HepG2 (cell line): Measurements from ENCODE around the gene ARL9. TPM values are rescaled to one million over a fixed set of nuclear protein-coding genes. Genes with fewer than 3 reads are reported as not detected.

Experiments used
- CENPT ChIP-seq: sonication (generic); formaldehyde crosslinking; IDR thresholded peaks from 2 replicates; pipeline ENCODE4 v1.8.0; 2022; ENCODE audit warnings: low read depth, mild to moderate bottlenecking, moderate library complexity, missing genetic modification reagents
- GABPB1 ChIP-seq: IDR thresholded peaks from 2 replicates; pipeline ENCODE4 v1.6.1; 2016; ENCODE audit warnings: mild to moderate bottlenecking, missing genetic modification reagents, moderate library complexity, missing compliant biosample characterization
- HNF1B ChIP-seq: sonication (generic); formaldehyde crosslinking; IDR thresholded peaks from 2 replicates; pipeline ENCODE4 v1.5.1; 2020; ENCODE audit warnings: mild to moderate bottlenecking, moderate library complexity, missing genetic modification reagents
- HNF4G ChIP-seq, 2 experiments: sonication (generic) in 1 of 2; formaldehyde crosslinking in 1 of 2; IDR thresholded peaks; 2 replicates each; pipeline versions ENCODE4 v1.4.0 to v1.6.1; 2011 to 2020; ENCODE audit warnings: borderline replicate concordance in 2 of 2, low read depth in 2 of 2, mild to moderate bottlenecking in 2 of 2, low read length in 1 of 2, missing genetic modification reagents in 1 of 2, moderate library complexity in 1 of 2
- MIXL1 ChIP-seq: IDR thresholded peaks from 2 replicates; pipeline ENCODE4 v1.6.1; 2016
- MXD1 ChIP-seq: sonication (generic); formaldehyde crosslinking; IDR thresholded peaks from 2 replicates; pipeline ENCODE4 v1.4.0; 2020; ENCODE audit warnings: mild to moderate bottlenecking, missing genetic modification reagents
- NFYC ChIP-seq: IDR thresholded peaks from 2 replicates; pipeline ENCODE4 v1.6.1; 2016; ENCODE audit warnings: missing genetic modification reagents, missing compliant biosample characterization
- POLR2AphosphoS2 ChIP-seq: IDR thresholded peaks from 2 replicates; pipeline ENCODE4 v1.6.1; 2011; ENCODE audit warnings: low read depth, low read length, improper control_type of control experiment
- RCOR2 ChIP-seq: IDR thresholded peaks from 2 replicates; pipeline ENCODE4 v1.6.1; 2016; ENCODE audit warnings: missing biosample characterization, missing genetic modification reagents
- ZKSCAN1 ChIP-seq: fragments of 150-350 bp; IDR thresholded peaks from 2 replicates; pipeline ENCODE4 v1.6.1; 2014; ENCODE audit warnings: low read length
- ZMAT3 ChIP-seq: sonication (generic); formaldehyde crosslinking; conservative IDR thresholded peaks from 2 replicates; pipeline ENCODE4 v1.7.0; 2021; ENCODE audit warnings: missing genetic modification reagents
- ZNF136 ChIP-seq: sonication (generic); formaldehyde crosslinking; IDR thresholded peaks from 2 replicates; pipeline ENCODE4 v1.8.1; 2022; ENCODE audit warnings: low read depth, mild to moderate bottlenecking, moderate library complexity, missing genetic modification reagents
- ZNF205 ChIP-seq: IDR thresholded peaks from 2 replicates; pipeline ENCODE4 v1.6.1; 2018; ENCODE audit warnings: missing biosample characterization, missing genetic modification reagents
- ZNF512B ChIP-seq: sonication (generic); formaldehyde crosslinking; IDR thresholded peaks from 2 replicates; pipeline ENCODE4 v1.5.1; 2020; ENCODE audit warnings: missing genetic modification reagents, mild to moderate bottlenecking, borderline replicate concordance
- ZNF549 ChIP-seq: sonication (generic); formaldehyde crosslinking; IDR thresholded peaks from 2 replicates; pipeline ENCODE4 v1.5.0; 2020; ENCODE audit warnings: missing genetic modification reagents
- ZNF619 ChIP-seq: sonication (generic); formaldehyde crosslinking; IDR thresholded peaks from 2 replicates; pipeline ENCODE4 v1.4.0; 2020; ENCODE audit warnings: mild to moderate bottlenecking, missing genetic modification reagents
- ZNF670 ChIP-seq: sonication (generic); formaldehyde crosslinking; IDR thresholded peaks from 2 replicates; pipeline ENCODE4 v1.8.0; 2022; ENCODE audit warnings: mild to moderate bottlenecking, missing genetic modification reagents, borderline replicate concordance
- ZNF713 ChIP-seq: sonication (generic); formaldehyde crosslinking; IDR thresholded peaks from 2 replicates; pipeline ENCODE4 v1.4.0; 2020; ENCODE audit warnings: mild to moderate bottlenecking, missing genetic modification reagents
- ZZZ3 ChIP-seq: sonication (generic); formaldehyde crosslinking; IDR thresholded peaks from 2 replicates; pipeline ENCODE4 v1.4.0; 2020; ENCODE audit warnings: missing genetic modification reagents, mild to moderate bottlenecking, borderline replicate concordance
- polyA plus RNA-seq, 8 experiments: library from polyadenylated mRNA; depleted of rRNA in 3 of 8; stranded (reverse) in 7 of 8; unstranded in 1 of 8; fragments of >200 nt; fragmentation: Illumina TruSeq in 4 of 8; extraction: Trizol in 4 of 8; gene quantifications; 2 replicates each; pipeline versions ENCODE4 v1.2.1 to v1.2.3, GENCODE V29; 2011 to 2016; ENCODE audit warnings: low read depth in 4 of 8, missing spikeins in 1 of 8, mixed read lengths in 1 of 8; ENCODE audit not compliant: insufficient read depth in 1 of 8
- total RNA-seq, 5 experiments: library from RNA; depleted of rRNA; stranded (reverse); fragments of >200 nt; fragmentation: Illumina TruSeq; extraction: Trizol; gene quantifications; 2 replicates each; pipeline ENCODE4 v1.2.3, GENCODE V29; 2016; ENCODE audit warnings: low read depth in 1 of 5
- TF ChIP-seq, protein P1 (sequence below): IDR thresholded peaks from 2 replicates; pipeline ENCODE4 v1.6.1; 2016
- TF ChIP-seq, protein P2 (sequence below): sonication (generic); formaldehyde crosslinking; IDR thresholded peaks from 2 replicates; pipeline ENCODE4 v1.4.0; 2020; ENCODE audit warnings: missing genetic modification reagents

ARL9 gene
- total and polyA plus RNA-seq, 2 of the 13 experiments (the other 11 are each of a cell fraction or from before 2014, with no cell fraction given), result not detected

DNA sequence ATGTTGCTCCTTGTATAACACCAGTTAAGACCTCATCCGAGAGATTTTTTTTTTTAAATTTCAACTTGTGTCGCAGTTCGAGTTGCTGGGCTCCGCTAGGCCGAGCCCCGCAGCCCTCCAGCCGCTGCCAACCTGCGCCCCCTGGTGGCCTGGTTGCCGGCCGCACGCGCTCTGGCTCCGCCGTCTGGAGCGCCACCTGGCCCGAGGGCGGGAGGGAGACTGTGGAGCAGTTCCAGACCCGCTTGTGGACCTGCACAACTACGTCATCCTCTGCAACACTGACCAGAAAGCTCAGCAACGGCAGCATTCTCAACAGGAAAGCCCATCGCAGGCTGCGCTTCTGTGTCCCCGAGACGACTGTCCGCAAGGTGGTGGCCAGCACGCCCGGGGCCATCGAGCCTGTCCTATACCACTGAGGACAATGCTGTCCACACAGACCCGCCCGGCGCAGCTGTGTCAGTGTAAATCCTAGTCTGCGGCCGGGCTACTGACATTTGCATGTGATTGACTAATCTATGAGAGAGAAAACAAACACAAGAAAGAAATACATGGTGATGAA, 39.1 kb downstream of the ARL9 start (continued):
- peak; percentile 74; the same call in 1 of the 2 replicates for TF ChIP-seq ZNF512B
- TF ChIP-seq CENPT (CRISPR knock-in tag), result no peak
- TF ChIP-seq GABPB1 (CRISPR knock-in tag), result peak; percentile 81
- TF ChIP-seq ZNF713, result no peak
- TF ChIP-seq ZNF670, result 0 out of 2 replicates have a peak, but pooled peaks have one; percentile 27
- no peak for TF ChIP-seq POLR2AphosphoS2
- TF ChIP-seq ZNF136 (CRISPR knock-in tag), result 0 out of 2 replicates have a peak, but pooled peaks have one; percentile 70
- TF ChIP-seq HNF1B (CRISPR knock-in tag), result peak; percentile 61; the same call in 1 of the 2 replicates
- TF ChIP-seq, protein P1, sequence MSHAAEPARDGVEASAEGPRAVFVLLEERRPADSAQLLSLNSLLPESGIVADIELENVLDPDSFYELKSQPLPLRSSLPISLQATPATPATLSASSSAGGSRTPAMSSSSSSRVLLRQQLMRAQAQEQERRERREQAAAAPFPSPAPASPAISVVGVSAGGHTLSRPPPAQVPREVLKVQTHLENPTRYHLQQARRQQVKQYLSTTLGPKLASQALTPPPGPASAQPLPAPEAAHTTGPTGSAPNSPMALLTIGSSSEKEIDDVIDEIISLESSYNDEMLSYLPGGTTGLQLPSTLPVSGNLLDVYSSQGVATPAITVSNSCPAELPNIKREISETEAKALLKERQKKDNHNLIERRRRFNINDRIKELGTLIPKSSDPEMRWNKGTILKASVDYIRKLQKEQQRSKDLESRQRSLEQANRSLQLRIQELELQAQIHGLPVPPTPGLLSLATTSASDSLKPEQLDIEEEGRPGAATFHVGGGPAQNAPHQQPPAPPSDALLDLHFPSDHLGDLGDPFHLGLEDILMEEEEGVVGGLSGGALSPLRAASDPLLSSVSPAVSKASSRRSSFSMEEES (CRISPR knock-in tag), result peak; percentile 61
- TF ChIP-seq ZMAT3 (CRISPR knock-in tag), result 0 out of 2 replicates have a peak, but pooled peaks have one; percentile 51
- peak; percentile 70; the same call in 1 of the 2 replicates for TF ChIP-seq MXD1 (CRISPR knock-in tag)
- TF ChIP-seq, protein P2, sequence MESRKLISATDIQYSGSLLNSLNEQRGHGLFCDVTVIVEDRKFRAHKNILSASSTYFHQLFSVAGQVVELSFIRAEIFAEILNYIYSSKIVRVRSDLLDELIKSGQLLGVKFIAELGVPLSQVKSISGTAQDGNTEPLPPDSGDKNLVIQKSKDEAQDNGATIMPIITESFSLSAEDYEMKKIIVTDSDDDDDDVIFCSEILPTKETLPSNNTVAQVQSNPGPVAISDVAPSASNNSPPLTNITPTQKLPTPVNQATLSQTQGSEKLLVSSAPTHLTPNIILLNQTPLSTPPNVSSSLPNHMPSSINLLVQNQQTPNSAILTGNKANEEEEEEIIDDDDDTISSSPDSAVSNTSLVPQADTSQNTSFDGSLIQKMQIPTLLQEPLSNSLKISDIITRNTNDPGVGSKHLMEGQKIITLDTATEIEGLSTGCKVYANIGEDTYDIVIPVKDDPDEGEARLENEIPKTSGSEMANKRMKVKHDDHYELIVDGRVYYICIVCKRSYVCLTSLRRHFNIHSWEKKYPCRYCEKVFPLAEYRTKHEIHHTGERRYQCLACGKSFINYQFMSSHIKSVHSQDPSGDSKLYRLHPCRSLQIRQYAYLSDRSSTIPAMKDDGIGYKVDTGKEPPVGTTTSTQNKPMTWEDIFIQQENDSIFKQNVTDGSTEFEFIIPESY (CRISPR knock-in tag), result 0 out of 2 replicates have a peak, but pooled peaks have one; percentile 46
- TF ChIP-seq ZZZ3 (CRISPR knock-in tag), result peak; percentile 55; the same call in 1 of the 2 replicates
- TF ChIP-seq ZNF549 (CRISPR knock-in tag), result no peak
- TF ChIP-seq NFYC (CRISPR knock-in tag), result no peak
- TF ChIP-seq ZNF619 (CRISPR knock-in tag), result 0 out of 2 replicates have a peak, but pooled peaks have one; percentile 80
- no peak for TF ChIP-seq HNF4G (IDR thresholded peaks at IDR 0.05; ENCODE audit: borderline replicate concordance, low read depth, low read length)
- no peak for TF ChIP-seq HNF4G (CRISPR knock-in tag; IDR thresholded peaks at IDR 0.05; ENCODE audit: borderline replicate concordance, low read depth)
- 0 out of 2 replicates have a peak, but pooled peaks have one; percentile 26 for TF ChIP-seq ZKSCAN1
- TF ChIP-seq RCOR2 (CRISPR knock-in tag), result peak; percentile 31; the same call in 1 of the 2 replicates
- peak; percentile 62; the same call in 1 of the 2 replicates for TF ChIP-seq MIXL1 (CRISPR knock-in tag)
- TF ChIP-seq ZNF205 (CRISPR knock-in tag), result peak; percentile 58; the same call in 1 of the 2 replicates
